Spleen (tissue), 11 donors: ENCODE results near the gene SCFD2. TPM values are rescaled to one million over a fixed set of nuclear protein-coding genes. Genes with fewer than 3 reads are reported as not detected.
A peak's percentile ranks its signal among the peaks of the same experiment; 100 is the strongest.

ENCODE experiments used
- DNase-seq: peaks from one replicate; pipeline ENCODE4 v3.0.0-alpha.2; 2020
- H3K27ac ChIP-seq, 8 donors: fragments of 200-600 bp; sonication (generic) in 7 of 8; 1 replicate in 4 of 8; 2 replicates in 4 of 8; pipeline versions ENCODE4 v1.5.0 to v1.8.0; 2016 to 2021; ENCODE audit warnings: inconsistent platforms in 4 of 8, mild to moderate bottlenecking in 4 of 8, moderate library complexity in 1 of 8
- H3K27me3 ChIP-seq, 7 donors: fragments of 200-600 bp; sonication (generic) in 6 of 7; replicated peaks in 1 of 7; 1 replicate in 4 of 7; 2 replicates in 3 of 7; pipeline versions ENCODE4 v1.5.0 to v1.8.0; 2016 to 2021; ENCODE audit warnings: inconsistent platforms in 3 of 7, mild to moderate bottlenecking in 1 of 7
- H3K36me3 ChIP-seq, 6 donors: fragments of 200-600 bp; sonication (generic) in 5 of 6; 1 replicate in 4 of 6; 2 replicates in 2 of 6; pipeline versions ENCODE4 v1.5.0 to v1.8.0; 2016 to 2021; ENCODE audit warnings: inconsistent platforms in 2 of 6
- H3K4me1 ChIP-seq, 6 donors: fragments of 200-600 bp; sonication (generic) in 5 of 6; 1 replicate in 3 of 6; 2 replicates in 3 of 6; pipeline versions ENCODE4 v1.5.0 to v1.8.0; 2016 to 2021; ENCODE audit warnings: inconsistent platforms in 3 of 6
- H3K4me3 ChIP-seq, 8 donors: fragments of 200-600 bp; sonication (generic) in 7 of 8; 1 replicate in 4 of 8; 2 replicates in 4 of 8; pipeline versions ENCODE4 v1.5.0 to v1.8.0; 2016 to 2021; ENCODE audit warnings: inconsistent platforms in 4 of 8, mild to moderate bottlenecking in 4 of 8, moderate library complexity in 2 of 8
- H3K9me3 ChIP-seq, 8 donors: fragments of 200-600 bp; sonication (generic) in 7 of 8; 1 replicate in 4 of 8; 2 replicates in 4 of 8; pipeline versions ENCODE4 v1.5.0 to v1.8.0; 2016 to 2021; ENCODE audit warnings: inconsistent platforms in 4 of 8
- POLR2A ChIP-seq, 3 donors: fragments of 450-650 bp; IDR thresholded peaks; one replicate each; pipeline ENCODE4 v1.5.1; 2017; ENCODE audit warnings: antibody characterized with exemption in 3 of 3, mild to moderate bottlenecking in 1 of 3
- POLR2AphosphoS5 ChIP-seq, 3 donors: sonication (generic); formaldehyde crosslinking; IDR thresholded peaks; one replicate each; pipeline ENCODE4 v1.5.1; 2017; ENCODE audit warnings: antibody characterized with exemption in 3 of 3
- WGBS, 5 donors: extraction: QIAGEN DNeasy Blood & Tissue Kit in 3 of 5; methylation state at CpG; one replicate each; pipeline versions ENCODE4 v1.1.5 to v1.1.7; 2013 to 2018; 5-methylcytosine and 5-hydroxymethylcytosine counted together
- intact Hi-C: fragments of 100-400 bp; cut with DNase I; formaldehyde crosslinking; loops from one replicate; pipeline ENCODE4 v1.15.0; 2023; ENCODE audit warnings: low total_unique reads
- polyA plus RNA-seq, 3 donors: library from polyadenylated mRNA; stranded (reverse); fragments of 200-250 nt; gene quantifications; one replicate each; pipeline ENCODE4 v1.2.1, GENCODE V29; 2013
- total RNA-seq, 7 donors: library from RNA; depleted of rRNA in 3 of 7; stranded (reverse); fragments of >200 nt in 3 of 7; fragmentation: NEBNext Ultra II Directional in 4 of 7; extraction: Animal tissue kit (Norgen Biotek cat#: 25700) in 4 of 7; gene quantifications; one replicate each; pipeline versions ENCODE4 v1.1.0 to v1.2.1, GENCODE V29; 2016 to 2021
- TF ChIP-seq, protein P1 (sequence below), 11 experiments: fragments of 200-600 bp in 7 of 11; fragments of 450-650 bp in 4 of 11; sonication (generic) in 4 of 11; IDR thresholded peaks in 8 of 11; conservative IDR thresholded peaks in 3 of 11; 1 replicate in 7 of 11; 2 replicates in 4 of 11; pipeline versions ENCODE4 v1.4.0 to v1.8.0; 2016 to 2021; ENCODE audit warnings: antibody characterized with exemption in 11 of 11, inconsistent platforms in 4 of 11, mild to moderate bottlenecking in 1 of 11
- donor health status: healthy with polysubstance abuse.
- donor health status: DM: no; HTN: no; CAD: no; lungs with moderate emphysema.
- donor health status: DM: no; HTN: no; CAD: no.
- donor health status: Bipolar disorder and iron deficiency.
- donor health status: healthy.
- donor health status: DM: no; HTN: no; CAD: no.
- donor health status: DM: yes; HTN: yes; CAD: no.

Gene SCFD2
- total and polyA plus RNA-seq, 10 donors: 3.6 to 42.1 (median 21.1) TPM

DNA sequence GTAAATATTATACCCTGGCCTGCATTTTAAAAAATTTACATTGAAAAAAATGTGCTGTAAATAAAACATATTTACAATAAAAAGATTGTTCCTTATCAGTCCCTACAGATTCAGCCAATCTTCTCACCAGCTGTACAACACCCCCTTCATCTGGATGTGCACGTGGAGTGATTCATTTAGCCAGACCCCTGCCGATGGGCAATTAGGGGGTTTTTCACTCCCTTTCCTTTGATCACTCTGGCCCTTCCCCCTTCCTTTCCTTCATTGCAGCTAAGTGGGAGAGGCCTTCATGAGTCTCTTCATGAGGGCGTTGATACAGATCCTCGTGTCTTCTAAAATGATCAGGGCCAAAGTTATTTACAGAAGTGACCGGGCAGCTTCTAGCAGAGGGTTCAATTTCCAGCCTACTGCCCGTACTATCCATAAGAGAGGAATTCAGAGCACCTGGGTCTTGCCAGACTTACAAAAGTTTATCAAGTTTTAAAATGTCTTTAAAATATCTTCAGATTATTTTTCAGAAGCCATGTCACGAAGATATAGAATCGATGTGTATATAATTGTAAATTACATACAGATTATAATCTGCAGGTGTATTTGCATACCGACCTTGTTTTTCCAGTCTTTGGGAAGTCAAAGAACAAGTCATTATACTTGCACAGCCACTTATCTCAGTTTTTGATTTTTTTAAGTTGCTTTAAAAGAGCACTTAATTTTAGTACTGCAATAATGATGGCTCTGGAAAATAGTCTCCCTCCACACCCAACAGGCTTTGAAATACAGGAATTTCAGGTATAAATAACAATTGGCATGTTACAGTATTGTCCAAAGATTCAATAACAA is 525.1 kb downstream of the SCFD2 start:
- 75 to 85% (median 79%) methylated on average over 9 of the region's 9 CpGs for WGBS, 5 donors
- Histone ChIP-seq H3K27me3 (no peaks in the 10 kb centered on the region), H3K4me3 (no peak overlapping the region), H3K4me1 (peaks cover 0 to 15% (median 3%) of the 10 kb centered on the region in 6 donors), H3K27ac (peak overlapping the region in 2 of 8 donors; percentile 48 to 58), H3K9me3 (no peaks in the 10 kb centered on the region), H3K36me3 (no peaks in the 10 kb centered on the region)
- DNase-seq: no peak
- intact Hi-C loops: no loop called here
- TF ChIP-seq, protein P1, sequence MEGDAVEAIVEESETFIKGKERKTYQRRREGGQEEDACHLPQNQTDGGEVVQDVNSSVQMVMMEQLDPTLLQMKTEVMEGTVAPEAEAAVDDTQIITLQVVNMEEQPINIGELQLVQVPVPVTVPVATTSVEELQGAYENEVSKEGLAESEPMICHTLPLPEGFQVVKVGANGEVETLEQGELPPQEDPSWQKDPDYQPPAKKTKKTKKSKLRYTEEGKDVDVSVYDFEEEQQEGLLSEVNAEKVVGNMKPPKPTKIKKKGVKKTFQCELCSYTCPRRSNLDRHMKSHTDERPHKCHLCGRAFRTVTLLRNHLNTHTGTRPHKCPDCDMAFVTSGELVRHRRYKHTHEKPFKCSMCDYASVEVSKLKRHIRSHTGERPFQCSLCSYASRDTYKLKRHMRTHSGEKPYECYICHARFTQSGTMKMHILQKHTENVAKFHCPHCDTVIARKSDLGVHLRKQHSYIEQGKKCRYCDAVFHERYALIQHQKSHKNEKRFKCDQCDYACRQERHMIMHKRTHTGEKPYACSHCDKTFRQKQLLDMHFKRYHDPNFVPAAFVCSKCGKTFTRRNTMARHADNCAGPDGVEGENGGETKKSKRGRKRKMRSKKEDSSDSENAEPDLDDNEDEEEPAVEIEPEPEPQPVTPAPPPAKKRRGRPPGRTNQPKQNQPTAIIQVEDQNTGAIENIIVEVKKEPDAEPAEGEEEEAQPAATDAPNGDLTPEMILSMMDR (IDR thresholded peaks at IDR 0.05 in 8 of 11, conservative IDR thresholded peaks at IDR 0.05 in 3 of 11): no peak
- no peak for TF ChIP-seq POLR2A (IDR thresholded peaks at IDR 0.05)
- TF ChIP-seq POLR2AphosphoS5 (IDR thresholded peaks at IDR 0.05): no peak

DNA sequence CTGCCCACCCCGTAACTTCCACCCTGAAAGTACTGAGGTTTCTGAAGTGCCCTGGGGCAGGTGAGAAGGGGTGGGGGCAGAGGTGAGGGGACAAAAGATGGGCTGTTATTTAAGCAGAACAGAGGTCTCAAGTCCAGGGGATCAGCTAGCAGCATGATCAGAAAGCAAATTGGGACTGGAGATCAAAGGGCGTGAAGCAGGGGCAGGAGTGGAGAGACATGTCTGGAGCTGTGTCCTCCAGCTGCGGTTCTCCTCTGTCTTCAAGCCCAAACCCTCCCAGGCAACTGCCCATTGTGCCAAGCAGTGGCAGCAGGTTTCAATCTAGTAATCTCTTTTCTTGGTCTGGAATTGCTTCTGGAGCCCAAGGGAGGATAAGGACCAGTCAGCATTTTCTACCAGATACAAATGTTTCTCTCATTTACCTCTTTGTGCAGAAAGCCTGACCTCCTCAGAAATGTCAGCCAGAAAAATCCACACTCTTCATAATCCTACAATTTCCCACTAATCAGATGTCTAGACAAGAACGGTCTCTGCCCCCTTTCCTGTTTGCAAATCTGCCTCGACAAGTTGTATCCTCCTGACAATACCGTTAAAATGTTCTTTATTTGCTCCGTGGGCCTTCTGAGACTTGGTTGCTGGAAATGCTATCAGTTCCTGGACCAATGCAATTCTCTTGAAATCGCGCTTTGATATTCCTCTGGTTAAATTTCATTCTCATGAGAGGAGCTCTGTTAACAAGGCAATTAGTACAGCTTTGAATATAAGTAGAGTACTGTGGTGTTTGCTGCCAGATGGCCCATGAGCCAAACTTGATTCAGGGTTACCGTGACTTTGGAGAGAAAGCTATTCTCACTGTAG is 526.9 kb downstream of the SCFD2 start:
- WGBS, 5 donors: 74 to 85% (median 80%) methylated on average over 10 of the region's 10 CpGs
- Histone ChIP-seq H3K36me3 (no peaks in the 10 kb centered on the region), H3K27ac (no peak overlapping the region), H3K4me1 (peaks cover 0 to 15% (median 2%) of the 10 kb centered on the region in 6 donors), H3K4me3 (no peak overlapping the region), H3K9me3 (no peaks in the 10 kb centered on the region), H3K27me3 (no peaks in the 10 kb centered on the region)
- intact Hi-C loops: no loop called here
- TF ChIP-seq, protein P1 (IDR thresholded peaks at IDR 0.05 in 8 of 11, conservative IDR thresholded peaks at IDR 0.05 in 3 of 11): no peak
- TF ChIP-seq POLR2AphosphoS5 (IDR thresholded peaks at IDR 0.05): no peak
- TF ChIP-seq POLR2A (IDR thresholded peaks at IDR 0.05): no peak
- DNase-seq: no peak

DNA sequence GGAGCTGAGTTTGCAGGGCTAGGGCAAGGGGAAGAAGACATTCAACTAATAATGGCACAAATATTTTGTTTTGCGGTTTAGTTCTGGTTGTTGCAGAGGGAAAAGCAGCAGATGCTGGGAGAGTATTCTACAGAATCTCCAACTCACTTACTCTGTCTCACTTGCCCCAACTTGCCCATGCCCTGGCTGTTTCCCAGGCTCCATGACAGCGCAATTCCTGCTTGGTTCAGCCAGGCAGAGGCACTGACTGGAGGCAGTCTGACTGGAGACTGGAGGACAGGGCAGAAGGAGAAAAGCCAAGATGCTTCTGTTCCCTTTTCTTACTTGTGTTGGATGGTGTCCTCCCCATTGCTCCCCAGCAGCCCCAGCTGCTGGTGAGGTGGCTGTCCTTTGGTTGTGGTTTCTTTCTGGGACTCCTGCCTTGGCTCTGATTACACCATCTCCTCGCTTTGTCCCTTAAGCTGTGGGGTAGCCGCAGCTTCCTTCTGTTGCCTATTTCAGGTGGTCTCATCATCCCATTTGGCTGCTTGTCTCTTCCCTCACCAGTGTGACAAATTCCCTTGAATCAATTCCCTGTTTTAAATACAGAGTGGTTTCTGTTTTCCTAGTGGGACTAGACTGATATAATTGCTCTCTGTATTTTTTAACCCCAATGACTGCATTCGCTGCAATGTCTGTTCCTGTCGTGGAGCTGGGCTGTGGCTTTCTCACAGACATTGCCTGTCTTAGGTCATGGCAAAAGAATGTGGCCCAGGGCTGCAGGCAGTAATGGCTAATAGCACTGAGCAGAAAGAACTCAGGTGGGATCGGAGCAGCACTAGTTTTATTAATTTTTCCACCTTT is 527.9 kb downstream of the SCFD2 start:
- 76 to 92% (median 86%) methylated on average over 7 of the region's 7 CpGs for WGBS, 5 donors
- intact Hi-C loops: no loop called here

More for the DNA sequence above, 527.9 kb downstream of the SCFD2 start:
- no peak for DNase-seq
- no peak overlapping the region for H3K4me3 ChIP-seq
- H3K9me3 ChIP-seq: no peaks in the 10 kb centered on the region
- no peak for TF ChIP-seq POLR2AphosphoS5 (IDR thresholded peaks at IDR 0.05)
- TF ChIP-seq, protein P1 (IDR thresholded peaks at IDR 0.05 in 8 of 11, conservative IDR thresholded peaks at IDR 0.05 in 3 of 11): no peak
- no peak for TF ChIP-seq POLR2A (IDR thresholded peaks at IDR 0.05)
- H3K27ac ChIP-seq: no peak overlapping the region
- no peaks in the 10 kb centered on the region for H3K36me3 ChIP-seq
- peaks cover 0 to 10% (median 0%) of the 10 kb centered on the region in 6 donors for H3K4me1 ChIP-seq
- H3K27me3 ChIP-seq: no peaks in the 10 kb centered on the region
